Cardiac muscle cell (in vitro differentiated cells and primary cell): ENCODE data around the gene MTUS2. TPM values are rescaled to one million over a fixed set of nuclear protein-coding genes. Genes with fewer than 3 reads are reported as not detected.

Source experiments
- DNase-seq, 2 donors: peaks; one replicate each; pipeline versions ENCODE4 v3.0.0 to v3.0.0-alpha.2; 2010 to 2017; ENCODE audit warnings: low read depth in 1 of 2, low spot score in 1 of 2
- H3K27ac ChIP-seq: fragments of 200-600 bp; sonication (generic); 2 replicates; pipeline ENCODE4 v1.5.1; 2016
- H3K27me3 ChIP-seq: fragments of 200-600 bp; sonication (generic); 2 replicates; pipeline ENCODE4 v1.6.0; 2016; ENCODE audit warnings: control low read depth
- H3K36me3 ChIP-seq: fragments of 200-600 bp; sonication (generic); 2 replicates; pipeline ENCODE4 v1.5.1; 2016; ENCODE audit warnings: control low read depth
- H3K4me1 ChIP-seq: fragments of 200-600 bp; sonication (generic); 2 replicates; pipeline ENCODE4 v1.8.1; 2017; ENCODE audit warnings: low read depth, mild to moderate bottlenecking, mixed run types
- H3K4me3 ChIP-seq: fragments of 200-600 bp; sonication (generic); 2 replicates; pipeline ENCODE4 v1.5.1; 2016; ENCODE audit warnings: mild to moderate bottlenecking
- H3K9me3 ChIP-seq: fragments of 200-600 bp; sonication (generic); 2 replicates; pipeline ENCODE4 v1.5.1; 2017; ENCODE audit warnings: low read depth, mild to moderate bottlenecking, control low read depth
- CTCF ChIP-seq: IDR thresholded peaks from 2 replicates; pipeline ENCODE4 v1.5.1; 2012; ENCODE audit warnings: low read depth, mild to moderate bottlenecking, low read length
- polyA plus RNA-seq: library from polyadenylated mRNA; unstranded; fragments of >200 nt; fragmentation: Nextera tagmentation; extraction: Ambion mirVana; gene quantifications from 2 replicates; pipeline ENCODE4 v1.2.1, GENCODE V29; 2016
- total RNA-seq: library from RNA; depleted of rRNA; stranded (reverse); fragments of >200 nt; gene quantifications from 2 replicates; pipeline ENCODE4 v1.2.3, GENCODE V29; 2016

Gene MTUS2
- total and polyA plus RNA-seq, 2 experiments from 2014 or later, result 31.6 to 96.9 TPM

GRCh38 chr13:29359181-29359580 lies 539.0 kb downstream of the MTUS2 start:
- TF ChIP-seq CTCF, result no peak
- no peak for DNase-seq
- Histone ChIP-seq H3K36me3 (no peaks in the 10 kb centered on the region), H3K27ac (no peak overlapping the region), H3K4me3 (no peak overlapping the region), H3K9me3 (no peaks in the 10 kb centered on the region), H3K4me1 (peaks cover 18% of the 10 kb centered on the region), H3K27me3 (peaks cover 5% of the 10 kb centered on the region)

GRCh38 chr13:29361716-29362115 lies 541.6 kb downstream of the MTUS2 start:
- DNase-seq, result no peak
- Histone ChIP-seq H3K36me3 (no peaks in the 10 kb centered on the region), H3K27me3 (peaks cover 5% of the 10 kb centered on the region), H3K9me3 (no peaks in the 10 kb centered on the region), H3K27ac (no peak overlapping the region), H3K4me1 (peaks cover 2% of the 10 kb centered on the region), H3K4me3 (no peak overlapping the region)
- no peak for TF ChIP-seq CTCF

GRCh38 chr13:29362849-29363604 lies 542.9 kb downstream of the MTUS2 start:
- peaks cover 3% of the 10 kb centered on the region for H3K27me3 ChIP-seq
- TF ChIP-seq CTCF, result peak; percentile 99
- peak; percentile 58 to 79 for DNase-seq
- no peaks in the 10 kb centered on the region for H3K4me1 ChIP-seq
- no peaks in the 10 kb centered on the region for H3K36me3 ChIP-seq
- no peak overlapping the region for H3K4me3 ChIP-seq
- no peak overlapping the region for H3K27ac ChIP-seq
- H3K9me3 ChIP-seq, result no peaks in the 10 kb centered on the region

- Histone ChIP-seq H3K4me1 (no peaks in the 10 kb centered on the region), H3K36me3 (no peaks in the 10 kb centered on the region), H3K27me3 (no peaks in the 10 kb centered on the region), H3K27ac (no peak overlapping the region), H3K4me3 (no peak overlapping the region), H3K9me3 (no peaks in the 10 kb centered on the region)
- TF ChIP-seq CTCF, result peak; percentile 66
- DNase-seq, result peak; percentile 54 to 73
Observed at GRCh38 chr13:29369060-29369743, 549.1 kb downstream of the MTUS2 start.

- no peaks in the 10 kb centered on the region for H3K27me3 ChIP-seq
- no peaks in the 10 kb centered on the region for H3K9me3 ChIP-seq
- no peak overlapping the region for H3K4me3 ChIP-seq
- no peak overlapping the region for H3K27ac ChIP-seq
- DNase-seq, result no peak
- no peak for TF ChIP-seq CTCF
- peaks cover 22% of the 10 kb centered on the region for H3K4me1 ChIP-seq
- H3K36me3 ChIP-seq, result no peaks in the 10 kb centered on the region
Observed at GRCh38 chr13:29379281-29379680, 559.1 kb downstream of the MTUS2 start.
